Stimulated activated naive B cell treated with anti-CD40 and anti-IgM and Interleukin-4, amounts not matched to agents 10 μg/mL and 1 μg/mL and 100 μg/mL, for 72 hours (primary cell): ENCODE measurements around the gene NPEPL1.

Experiments
- ATAC-seq, 2 donors: fragments of 150-1000 bp; cut with Tn5 transposase; replicated peaks; 2 replicates each; pipeline ENCODE4 v1.10.0; 2021; ENCODE audit warnings: moderate library complexity in 1 of 2
- DNase-seq: peaks from one replicate; pipeline ENCODE4 v3.0.0; 2021
- H3K27ac Mint-ChIP-seq: one replicate; pipeline ENCODE4 v1.8.0; 2022; ENCODE audit warnings: mild to moderate bottlenecking, mixed read lengths
- H3K27me3 Mint-ChIP-seq, 2 donors: one replicate each; pipeline ENCODE4 v1.8.0; 2022; ENCODE audit warnings: mixed read lengths in 2 of 2
- H3K36me3 Mint-ChIP-seq, 2 donors: one replicate each; pipeline ENCODE4 v1.8.0; 2022; ENCODE audit warnings: mixed read lengths in 2 of 2, mild to moderate bottlenecking in 1 of 2
- H3K4me1 Mint-ChIP-seq, 2 donors: one replicate each; pipeline ENCODE4 v1.8.0; 2022; ENCODE audit warnings: mixed read lengths in 2 of 2, mild to moderate bottlenecking in 1 of 2
- H3K4me3 Mint-ChIP-seq, 2 donors: one replicate each; pipeline ENCODE4 v1.8.0; 2022; ENCODE audit warnings: mild to moderate bottlenecking in 2 of 2, mixed read lengths in 2 of 2, moderate library complexity in 1 of 2
- H3K9me3 Mint-ChIP-seq, 2 donors: one replicate each; pipeline ENCODE4 v1.8.0; 2022; ENCODE audit warnings: mixed read lengths in 2 of 2, mild to moderate bottlenecking in 1 of 2

NPEPL1 gene

DNA sequence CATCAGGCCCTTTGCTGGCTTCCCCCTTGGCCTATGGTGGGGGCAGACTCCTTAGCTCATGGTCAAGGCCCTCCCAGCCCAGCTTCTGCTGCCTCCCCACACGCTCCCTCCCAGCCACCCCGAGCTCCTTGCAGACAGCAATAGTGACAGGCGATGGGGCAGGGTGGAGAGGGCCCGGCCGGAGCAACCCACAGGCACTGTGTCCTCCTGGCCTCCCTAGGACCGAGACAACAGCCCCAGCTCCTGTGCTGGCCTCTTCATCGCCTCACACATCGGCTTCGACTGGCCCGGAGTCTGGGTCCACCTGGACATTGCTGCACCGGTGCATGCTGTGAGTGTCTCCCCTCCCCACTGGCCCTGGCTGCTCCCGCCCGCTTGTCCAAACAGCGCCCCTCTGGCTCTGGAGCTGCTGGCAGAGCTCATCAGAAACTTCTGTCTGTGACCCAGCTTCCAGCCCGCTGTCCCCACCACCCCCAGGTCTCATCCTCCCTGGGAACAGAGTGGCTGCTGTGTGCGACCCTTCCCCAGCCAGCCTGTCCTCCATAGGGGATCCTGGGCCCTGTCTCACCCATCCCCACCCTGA is 21.8 kb downstream of the NPEPL1 start:
- Mint-ChIP-seq H3K27ac (no peak overlapping the region), H3K36me3 (peaks cover 17 to 18% of the 10 kb centered on the region in 2 donors), H3K4me1 (peaks cover 6 to 7% of the 10 kb centered on the region in 2 donors), H3K9me3 (no peaks in the 10 kb centered on the region), H3K4me3 (no peak overlapping the region), H3K27me3 (no peaks in the 10 kb centered on the region)
- ATAC-seq (no peak), DNase-seq (no peak)

DNA sequence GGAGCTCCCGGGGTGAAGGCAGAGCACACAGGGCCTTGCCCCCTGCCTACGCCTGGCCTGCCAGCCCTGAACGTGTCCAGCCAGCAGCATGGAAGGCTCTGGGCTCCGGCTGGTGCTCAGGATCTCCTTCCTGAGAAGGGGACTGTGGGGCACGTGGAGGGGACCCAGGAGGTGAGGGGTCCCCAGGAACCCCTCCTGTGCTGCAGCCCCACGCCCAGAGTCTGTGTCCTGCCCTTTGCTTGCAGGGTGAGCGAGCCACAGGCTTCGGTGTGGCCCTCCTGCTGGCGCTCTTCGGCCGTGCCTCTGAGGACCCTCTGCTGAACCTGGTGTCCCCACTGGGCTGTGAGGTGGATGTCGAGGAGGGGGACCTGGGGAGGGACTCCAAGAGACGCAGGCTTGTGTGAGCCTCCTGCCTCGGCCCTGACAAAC is 22.3 kb downstream of the NPEPL1 start:
- Mint-ChIP-seq H3K4me1 (peaks cover 6 to 7% of the 10 kb centered on the region in 2 donors), H3K9me3 (no peaks in the 10 kb centered on the region), H3K27me3 (no peaks in the 10 kb centered on the region), H3K4me3 (no peak overlapping the region), H3K36me3 (peaks cover 13 to 16% of the 10 kb centered on the region in 2 donors), H3K27ac (no peak overlapping the region)
- DNase-seq (no peak), ATAC-seq (no peak)

DNA sequence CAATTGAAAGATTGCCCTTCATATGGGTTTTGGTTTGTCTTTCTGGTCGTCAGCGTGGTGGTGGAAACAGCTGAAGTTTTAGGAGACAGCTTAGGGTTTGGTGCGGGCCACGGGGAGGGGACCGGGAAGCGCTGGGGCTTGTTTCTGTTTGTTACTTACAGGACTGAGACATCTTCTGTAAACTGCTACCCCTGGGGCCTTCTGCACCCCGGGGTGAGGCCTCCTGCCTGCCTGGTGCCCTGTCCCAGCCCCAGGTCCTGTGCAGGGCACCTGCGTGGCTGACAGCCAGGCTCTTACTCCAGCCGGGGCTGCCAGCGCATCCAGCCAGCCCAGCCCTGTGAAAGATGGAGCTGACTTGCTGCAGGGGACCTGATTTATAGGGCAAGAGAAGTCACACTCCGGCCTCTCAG is 22.8 kb downstream of the NPEPL1 start:
- H3K4me1 Mint-ChIP-seq, result peaks cover 6 to 7% of the 10 kb centered on the region in 2 donors
- peaks cover 13 to 16% of the 10 kb centered on the region in 2 donors for H3K36me3 Mint-ChIP-seq
- H3K27ac Mint-ChIP-seq, result no peak overlapping the region
- no peak for DNase-seq
- ATAC-seq, result no peak
- H3K9me3 Mint-ChIP-seq, result no peaks in the 10 kb centered on the region
- no peak overlapping the region for H3K4me3 Mint-ChIP-seq
- peaks cover 0 to under 1% of the 10 kb centered on the region in 2 donors for H3K27me3 Mint-ChIP-seq

DNA sequence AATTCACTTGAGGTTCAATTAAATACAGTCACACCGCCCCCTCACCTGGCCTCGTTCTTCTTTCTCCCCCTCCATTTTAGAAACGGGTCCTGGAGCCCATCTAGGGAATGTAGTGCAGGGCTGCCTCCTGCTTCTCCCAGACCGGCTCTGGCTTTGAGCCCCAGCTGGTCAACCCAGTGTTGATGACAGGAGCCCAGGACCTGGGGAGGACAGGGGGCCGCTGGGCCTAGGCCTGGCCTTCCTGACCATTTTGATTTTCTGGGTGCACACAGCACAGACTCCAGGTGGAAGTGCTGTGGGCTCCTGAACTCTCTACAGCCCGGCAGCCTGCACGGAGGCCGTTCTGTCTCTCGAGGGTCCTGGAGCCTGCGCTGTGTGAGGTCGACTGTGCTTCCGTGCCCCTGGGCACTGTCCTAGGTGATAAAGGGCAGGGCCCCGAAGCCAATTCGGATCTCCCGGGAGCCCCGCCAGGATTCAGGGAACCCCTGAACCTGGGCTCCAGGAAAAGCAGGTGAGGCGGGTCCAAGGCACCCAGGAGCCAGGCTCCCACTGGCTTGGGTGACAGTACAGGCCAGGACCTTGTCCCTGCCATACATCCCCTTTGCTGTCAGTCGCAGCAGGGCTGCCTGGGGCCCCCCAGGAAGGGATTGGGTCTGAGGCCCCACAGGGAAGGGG is 23.3 kb downstream of the NPEPL1 start:
- ATAC-seq (no peak), DNase-seq (no peak)
- Mint-ChIP-seq H3K27me3 (peaks cover 5 to 6% of the 10 kb centered on the region in 2 donors), H3K27ac (peak overlapping the region; percentile 60), H3K4me1 (peaks cover 6 to 7% of the 10 kb centered on the region in 2 donors), H3K36me3 (peaks cover 13 to 16% of the 10 kb centered on the region in 2 donors), H3K4me3 (no peak overlapping the region), H3K9me3 (no peaks in the 10 kb centered on the region)

DNA sequence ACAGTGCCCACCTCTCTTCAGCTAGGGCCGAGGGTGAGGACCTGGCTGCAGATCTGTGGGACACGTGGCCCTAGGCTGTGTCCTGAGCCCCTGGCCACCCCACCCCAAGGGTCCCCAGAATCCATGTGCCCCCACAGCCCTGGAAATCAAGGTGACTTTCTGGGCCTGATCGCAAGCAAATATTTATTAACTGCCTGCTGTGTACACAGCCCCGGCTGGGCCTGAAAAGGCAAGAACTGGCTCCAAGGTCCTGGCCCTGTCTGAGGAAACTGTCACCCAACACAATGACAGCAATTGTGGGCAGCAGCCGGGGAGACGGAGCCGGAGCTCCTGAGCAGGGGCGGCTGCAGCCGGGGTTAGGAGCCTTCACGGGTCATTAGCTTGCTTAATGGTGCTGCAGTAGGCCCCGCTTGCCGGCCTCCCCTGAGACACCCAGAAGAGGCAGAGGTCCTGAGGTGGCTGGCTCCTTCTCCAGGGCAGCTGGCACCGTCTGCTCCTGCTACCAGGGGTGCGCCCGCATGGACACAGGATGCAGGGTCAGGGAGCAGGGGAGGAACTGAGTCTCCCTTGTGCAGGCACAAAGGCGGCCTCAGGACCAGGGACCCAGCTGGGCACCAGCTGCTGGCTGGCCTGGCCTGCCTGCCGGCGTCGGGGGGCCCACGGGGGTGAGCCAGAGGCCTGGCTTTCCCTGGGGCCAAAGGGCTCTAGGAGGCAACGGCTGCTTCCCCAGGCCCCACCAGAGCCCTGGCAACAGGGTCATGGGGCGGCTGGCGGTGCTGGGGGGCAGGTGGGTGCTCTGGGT is 24.1 kb downstream of the NPEPL1 start:
- H3K36me3 Mint-ChIP-seq, result peaks cover 13 to 16% of the 10 kb centered on the region in 2 donors
- H3K4me1 Mint-ChIP-seq, result peaks cover 6 to 7% of the 10 kb centered on the region in 2 donors
- no peaks in the 10 kb centered on the region for H3K9me3 Mint-ChIP-seq
- H3K27me3 Mint-ChIP-seq, result peaks cover 11 to 13% of the 10 kb centered on the region in 2 donors
- no peak overlapping the region for H3K27ac Mint-ChIP-seq
- H3K4me3 Mint-ChIP-seq, result no peak overlapping the region
- DNase-seq (no peak), ATAC-seq (no peak)

DNA sequence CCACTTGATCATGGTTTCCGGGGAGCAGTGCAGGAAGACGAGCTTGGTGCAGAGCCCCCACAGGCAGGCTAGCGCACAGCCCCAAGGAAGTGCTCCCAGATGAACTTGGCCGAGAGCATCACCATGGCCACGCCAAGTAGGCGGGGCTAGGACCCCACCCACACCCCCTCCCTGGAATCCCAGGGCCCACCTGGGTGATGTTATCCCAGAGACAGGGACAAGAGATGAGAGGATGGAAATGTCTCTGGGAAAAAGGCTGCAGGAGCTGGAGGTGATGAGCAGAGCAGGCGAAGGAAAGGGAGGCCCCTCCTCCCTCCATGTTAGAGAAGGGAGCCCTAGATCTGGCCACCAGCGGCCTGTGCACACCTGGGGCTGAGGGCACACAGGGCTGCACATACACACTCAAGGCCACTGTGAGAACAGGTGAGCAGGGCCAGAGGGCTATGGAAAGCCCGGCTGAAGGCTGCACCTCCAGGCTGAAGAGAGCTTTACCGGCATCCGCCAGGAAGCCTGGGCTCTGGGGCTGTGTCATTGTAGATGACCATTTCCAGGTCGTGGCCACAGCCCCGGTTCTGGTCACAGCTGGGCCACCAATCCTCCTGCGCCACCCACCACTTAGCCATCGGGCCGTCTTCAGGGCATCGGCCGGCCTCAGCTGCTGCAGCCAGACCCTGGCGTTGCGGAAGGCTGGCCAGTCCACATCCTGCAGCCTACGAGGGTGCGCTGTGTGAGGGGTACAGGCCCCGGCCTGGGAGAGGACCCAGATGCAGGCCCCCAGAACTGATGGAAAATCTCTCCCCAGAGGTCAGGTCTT is 24.9 kb downstream of the NPEPL1 start:
- DNase-seq, result no peak
- H3K27ac Mint-ChIP-seq, result no peak overlapping the region

DNA sequence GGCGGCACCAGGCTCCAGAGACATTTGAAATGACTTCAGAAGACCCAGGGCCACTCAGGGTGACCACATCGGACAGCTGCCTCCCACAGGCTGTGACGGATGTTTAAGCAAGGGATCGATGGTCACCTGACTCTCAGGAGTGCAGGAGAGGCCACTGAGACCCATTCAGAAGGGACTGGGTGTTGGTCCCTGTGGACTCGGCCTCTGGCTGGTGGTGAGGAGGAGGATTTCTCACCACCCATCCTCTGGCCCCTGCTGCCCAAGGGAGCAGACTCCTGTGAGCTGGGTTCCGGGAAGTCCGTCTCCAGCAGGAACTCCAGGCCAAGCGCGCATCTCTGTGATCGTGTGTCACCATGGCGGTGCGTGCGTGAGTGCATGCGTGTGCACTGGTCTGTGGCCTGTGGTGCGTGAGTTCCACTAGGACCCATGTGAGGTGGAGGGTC is 25.5 kb downstream of the NPEPL1 start:
- ATAC-seq, result no peak
- H3K27ac Mint-ChIP-seq, result no peak overlapping the region
- H3K4me1 Mint-ChIP-seq, result peaks cover 0 to 2% of the 10 kb centered on the region in 2 donors
- DNase-seq, result no peak
- H3K9me3 Mint-ChIP-seq, result no peaks in the 10 kb centered on the region
- H3K36me3 Mint-ChIP-seq, result peaks cover 13 to 14% of the 10 kb centered on the region in 2 donors
- H3K4me3 Mint-ChIP-seq, result no peak overlapping the region
- H3K27me3 Mint-ChIP-seq, result peaks cover 24 to 25% of the 10 kb centered on the region in 2 donors

More for the DNA sequence above, 24.9 kb downstream of the NPEPL1 start:
- Mint-ChIP-seq H3K4me1 (peaks cover 1 to 2% of the 10 kb centered on the region in 2 donors), H3K9me3 (no peaks in the 10 kb centered on the region), H3K4me3 (no peak overlapping the region), H3K27me3 (peaks cover 17 to 19% of the 10 kb centered on the region in 2 donors), H3K36me3 (peaks cover 13 to 16% of the 10 kb centered on the region in 2 donors)
- ATAC-seq, result no peak

DNA sequence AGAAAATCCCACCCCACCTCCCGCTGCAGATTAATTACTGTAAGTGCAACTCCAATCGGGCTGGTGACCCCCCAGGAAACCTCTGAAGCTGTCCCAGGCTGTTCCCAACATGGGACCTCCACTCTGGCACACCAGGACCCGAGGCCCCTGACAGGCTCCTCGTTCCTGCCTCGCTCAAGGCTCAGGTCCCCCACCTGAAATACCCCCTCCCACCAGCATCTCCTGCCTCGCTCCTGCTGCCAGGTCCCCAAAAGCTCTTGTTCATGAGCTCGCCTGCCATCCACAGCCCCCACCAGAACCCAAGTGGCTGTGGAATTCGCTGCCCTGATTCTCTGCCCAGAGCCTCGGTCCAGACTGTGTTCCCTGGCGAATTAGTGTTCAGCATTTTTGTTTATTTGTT is 26.1 kb downstream of the NPEPL1 start:
- H3K4me3 Mint-ChIP-seq, result no peak overlapping the region
- peaks cover 30 to 31% of the 10 kb centered on the region in 2 donors for H3K27me3 Mint-ChIP-seq
- no peak overlapping the region for H3K27ac Mint-ChIP-seq
- peaks cover 12% of the 10 kb centered on the region in 2 donors for H3K36me3 Mint-ChIP-seq
- no peaks in the 10 kb centered on the region for H3K9me3 Mint-ChIP-seq
- peaks cover 0 to under 1% of the 10 kb centered on the region in 2 donors for H3K4me1 Mint-ChIP-seq
- no peak for DNase-seq
- no peak for ATAC-seq

DNA sequence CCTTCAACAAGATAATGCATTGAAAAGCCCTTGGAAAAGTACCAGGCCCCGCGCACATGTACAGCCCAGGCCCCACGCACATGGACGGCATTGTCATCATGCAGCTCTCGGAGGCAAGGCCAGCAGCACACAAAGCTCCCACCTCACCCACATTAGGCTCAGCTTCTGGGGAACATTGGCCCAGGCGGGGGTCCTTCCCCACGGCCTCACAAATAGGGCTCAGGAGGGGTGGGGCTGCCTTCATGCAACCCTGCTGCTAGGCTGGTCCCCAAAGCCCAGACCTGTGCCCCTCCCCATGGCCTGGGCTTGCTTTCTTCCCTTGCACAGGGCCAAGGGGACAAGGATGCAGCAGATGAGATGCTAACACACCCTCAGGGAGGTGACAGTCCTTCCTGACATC is 26.7 kb downstream of the NPEPL1 start:
- no peaks in the 10 kb centered on the region for H3K9me3 Mint-ChIP-seq
- no peak overlapping the region for H3K4me3 Mint-ChIP-seq
- no peak overlapping the region for H3K27ac Mint-ChIP-seq
- H3K27me3 Mint-ChIP-seq, result peaks cover 32 to 37% of the 10 kb centered on the region in 2 donors
- DNase-seq (no peak), ATAC-seq (no peak)
- no peaks in the 10 kb centered on the region for H3K4me1 Mint-ChIP-seq
- peaks cover 9% of the 10 kb centered on the region in 2 donors for H3K36me3 Mint-ChIP-seq

DNA sequence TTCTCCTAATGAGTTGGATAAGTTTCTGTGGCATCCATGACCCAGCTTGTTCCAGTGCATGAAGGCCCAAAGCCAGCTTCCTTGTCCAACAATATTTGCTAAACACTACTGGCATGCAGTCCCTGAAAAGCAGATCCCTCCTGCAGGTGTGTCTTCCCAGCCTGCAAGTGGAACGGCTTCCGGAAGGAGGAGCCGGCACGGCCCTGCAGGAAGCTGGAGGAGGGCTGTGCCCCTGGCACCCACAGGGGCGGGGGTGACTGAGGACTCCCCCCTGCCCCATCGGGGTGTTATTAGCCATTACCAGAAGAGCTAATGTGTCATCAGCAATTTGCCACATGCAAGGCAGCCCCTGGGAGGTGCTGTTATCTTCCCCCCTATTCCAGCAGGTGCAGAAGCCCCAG is 27.4 kb downstream of the NPEPL1 start:
- Mint-ChIP-seq H3K4me1 (no peaks in the 10 kb centered on the region), H3K27ac (no peak overlapping the region), H3K36me3 (peaks cover 4 to 8% of the 10 kb centered on the region in 2 donors), H3K4me3 (no peak overlapping the region), H3K9me3 (no peaks in the 10 kb centered on the region), H3K27me3 (peaks cover 32 to 44% of the 10 kb centered on the region in 2 donors)
- no peak for ATAC-seq
- no peak for DNase-seq

DNA sequence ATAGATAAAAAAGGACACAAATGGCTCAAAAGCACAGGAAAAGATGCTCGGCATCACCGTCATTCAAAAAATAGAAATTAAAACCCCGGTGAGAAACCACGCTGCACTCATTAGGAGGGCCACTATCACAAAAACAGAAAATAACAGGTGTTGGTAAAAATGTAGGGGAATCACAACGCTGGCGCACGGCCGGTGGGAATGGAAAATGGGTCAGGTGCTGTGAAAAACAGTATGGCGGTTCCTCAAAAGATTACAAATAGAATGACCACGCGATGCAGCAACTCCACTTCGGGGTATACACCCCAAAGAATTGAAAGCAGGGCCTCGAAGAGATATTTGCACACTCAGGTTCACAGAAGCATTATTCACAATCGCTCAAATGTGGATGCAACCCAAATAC is 28.3 kb downstream of the NPEPL1 start:
- Mint-ChIP-seq H3K9me3 (no peaks in the 10 kb centered on the region), H3K4me1 (no peaks in the 10 kb centered on the region), H3K27me3 (peaks cover 32 to 46% of the 10 kb centered on the region in 2 donors), H3K4me3 (no peak overlapping the region), H3K36me3 (peaks cover 2% of the 10 kb centered on the region in 2 donors), H3K27ac (no peak overlapping the region)
- no peak for DNase-seq
- no peak for ATAC-seq

DNA sequence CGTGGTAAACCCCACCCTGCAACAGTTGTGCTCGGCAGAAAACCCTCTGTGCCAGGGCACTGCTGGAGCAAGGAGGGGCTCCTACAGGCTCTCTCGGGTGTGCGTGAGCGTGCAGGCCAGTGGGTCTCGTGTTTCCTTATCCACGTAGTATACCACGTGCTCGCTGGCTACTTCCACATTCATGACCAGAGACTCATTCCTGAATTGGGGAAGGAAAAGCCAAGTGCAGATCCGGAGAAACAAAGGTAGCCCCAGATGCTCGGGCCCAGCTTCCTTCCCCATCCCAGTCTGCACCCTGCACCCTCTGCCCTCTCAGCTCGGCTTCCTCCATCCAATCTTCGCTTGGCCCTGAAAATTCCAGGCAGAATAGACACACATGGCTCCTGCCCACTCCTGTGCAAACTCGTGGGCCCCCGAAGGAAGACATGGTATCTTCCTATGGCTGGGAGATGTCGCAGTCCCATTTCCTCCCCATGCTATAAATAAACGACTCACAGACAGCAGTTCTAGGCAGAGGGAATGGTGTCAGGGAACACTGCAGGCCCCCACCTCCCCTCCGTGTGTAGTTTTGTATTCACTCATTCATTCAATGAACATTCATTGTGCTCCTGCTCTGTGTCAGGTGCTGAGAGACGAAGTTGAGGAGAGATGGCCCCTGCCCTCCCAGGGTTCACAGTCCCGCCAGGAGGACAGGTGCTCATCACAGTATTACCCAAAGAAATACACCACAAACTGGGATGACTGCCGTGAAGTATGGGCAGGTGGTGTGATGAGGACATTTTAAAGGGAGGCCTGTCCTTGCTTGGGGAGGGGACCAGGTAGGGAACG is 29.6 kb downstream of the NPEPL1 start:
- ATAC-seq, result no peak
- peaks cover 36 to 51% of the 10 kb centered on the region in 2 donors for H3K27me3 Mint-ChIP-seq
- no peak for DNase-seq
- peaks cover 3 to 4% of the 10 kb centered on the region in 2 donors for H3K9me3 Mint-ChIP-seq
- no peak overlapping the region for H3K4me3 Mint-ChIP-seq
- no peaks in the 10 kb centered on the region for H3K4me1 Mint-ChIP-seq
- peaks cover 0 to 4% of the 10 kb centered on the region in 2 donors for H3K36me3 Mint-ChIP-seq
- H3K27ac Mint-ChIP-seq, result no peak overlapping the region
